ENCODE measurements around the gene IFNL4. TPM values are rescaled to one million over a fixed set of nuclear protein-coding genes. Genes with fewer than 3 reads are reported as not detected.
"Not testable (repeated sequence)": the region's sequence is repeated elsewhere in the genome, so short reads cannot be mapped to it uniquely, and the experiment has no call there.

The IFNL4 gene
- total and polyA plus RNA-seq, 2 donors (not counting 1 experiment from before 2014, with no cell fraction given) = not detected

GRCh38 chr19:39270036-39270871 lies 21.6 kb upstream of the IFNL4 start:
- H2AFZ ChIP-seq (ENCODE audit: insufficient read depth, low read depth, low read length, poor library complexity, severe bottlenecking) = no peak overlapping the region
- no peak overlapping the region for H3K9ac ChIP-seq (ENCODE audit: low read length)
- no peak overlapping the region for H3K4me3 ChIP-seq (ENCODE audit: control extremely low read depth in 1 of 5, extremely low read depth in 1 of 5, insufficient read depth in 1 of 5, low read depth in 2 of 5, low read length in 4 of 5)
- intact Hi-C loops (cut with micrococcal nuclease) = no loop called here
- H3K4me1 ChIP-seq (ENCODE audit: control insufficient read depth in 2 of 2, insufficient read depth in 2 of 2, low read length in 2 of 2) = no peaks in the 10 kb centered on the region
- POLR2A ChIA-PET = no interaction called here
- H3K9me3 ChIP-seq (ENCODE audit: control extremely low read depth in 1 of 3, control insufficient read depth in 2 of 3, insufficient read depth in 1 of 3, low read length in 2 of 3) = no peaks in the 10 kb centered on the region
- 98% methylated on average over 4 of the region's 9 CpGs for WGBS (ENCODE audit: insufficient coverage)
- no peaks in the 10 kb centered on the region for H3K36me3 ChIP-seq (replicated peaks in 1 of 2; ENCODE audit: control extremely low read depth in 1 of 2, control insufficient read depth in 1 of 2, extremely low read depth in 1 of 2, insufficient read depth in 2 of 2, low read length in 1 of 2)
- no peak overlapping the region for H3K4me2 ChIP-seq (replicated peaks; ENCODE audit: low read depth, low read length, poor library complexity, severe bottlenecking)
- peaks cover 0 to 11% (median 2%) of the 10 kb centered on the region in 4 experiments for H3K27me3 ChIP-seq (replicated peaks in 1 of 4; ENCODE audit: control extremely low read depth in 1 of 4, control insufficient read depth in 3 of 4, insufficient read depth in 4 of 4, low read length in 3 of 4)
- no peaks in the 10 kb centered on the region for H3K9me3 Mint-ChIP-seq (ENCODE audit: insufficient read depth)
- H4K20me1 ChIP-seq (ENCODE audit: control insufficient read depth, insufficient read depth, low read length, poor library complexity, severe bottlenecking) = no peaks in the 10 kb centered on the region
- CTCF ChIA-PET = no interaction called here
- H3K79me2 ChIP-seq (ENCODE audit: control insufficient read depth, insufficient read depth, low read length) = no peaks in the 10 kb centered on the region
- H3K27ac Mint-ChIP-seq = no peak overlapping the region
- H3K27me3 Mint-ChIP-seq = peaks cover 15% of the 10 kb centered on the region
- TF ChIP-seq, protein P1, sequence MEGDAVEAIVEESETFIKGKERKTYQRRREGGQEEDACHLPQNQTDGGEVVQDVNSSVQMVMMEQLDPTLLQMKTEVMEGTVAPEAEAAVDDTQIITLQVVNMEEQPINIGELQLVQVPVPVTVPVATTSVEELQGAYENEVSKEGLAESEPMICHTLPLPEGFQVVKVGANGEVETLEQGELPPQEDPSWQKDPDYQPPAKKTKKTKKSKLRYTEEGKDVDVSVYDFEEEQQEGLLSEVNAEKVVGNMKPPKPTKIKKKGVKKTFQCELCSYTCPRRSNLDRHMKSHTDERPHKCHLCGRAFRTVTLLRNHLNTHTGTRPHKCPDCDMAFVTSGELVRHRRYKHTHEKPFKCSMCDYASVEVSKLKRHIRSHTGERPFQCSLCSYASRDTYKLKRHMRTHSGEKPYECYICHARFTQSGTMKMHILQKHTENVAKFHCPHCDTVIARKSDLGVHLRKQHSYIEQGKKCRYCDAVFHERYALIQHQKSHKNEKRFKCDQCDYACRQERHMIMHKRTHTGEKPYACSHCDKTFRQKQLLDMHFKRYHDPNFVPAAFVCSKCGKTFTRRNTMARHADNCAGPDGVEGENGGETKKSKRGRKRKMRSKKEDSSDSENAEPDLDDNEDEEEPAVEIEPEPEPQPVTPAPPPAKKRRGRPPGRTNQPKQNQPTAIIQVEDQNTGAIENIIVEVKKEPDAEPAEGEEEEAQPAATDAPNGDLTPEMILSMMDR (IDR thresholded peaks at IDR 0.05) = no peak
- no peak for TF ChIP-seq EZH2 (IDR thresholded peaks at IDR 0.05; ENCODE audit: borderline replicate concordance, insufficient read depth, low read depth, low read length, poor library complexity, severe bottlenecking)
- no peak overlapping the region for H3K27ac ChIP-seq (ENCODE audit: low read length in 2 of 2)
- H3K4me3 Mint-ChIP-seq = no peak overlapping the region
- ATAC-seq (ENCODE audit: low read depth) (no peak), DNase-seq (no peak)
- H3K4me1 Mint-ChIP-seq = no peaks in the 10 kb centered on the region

DNA sequence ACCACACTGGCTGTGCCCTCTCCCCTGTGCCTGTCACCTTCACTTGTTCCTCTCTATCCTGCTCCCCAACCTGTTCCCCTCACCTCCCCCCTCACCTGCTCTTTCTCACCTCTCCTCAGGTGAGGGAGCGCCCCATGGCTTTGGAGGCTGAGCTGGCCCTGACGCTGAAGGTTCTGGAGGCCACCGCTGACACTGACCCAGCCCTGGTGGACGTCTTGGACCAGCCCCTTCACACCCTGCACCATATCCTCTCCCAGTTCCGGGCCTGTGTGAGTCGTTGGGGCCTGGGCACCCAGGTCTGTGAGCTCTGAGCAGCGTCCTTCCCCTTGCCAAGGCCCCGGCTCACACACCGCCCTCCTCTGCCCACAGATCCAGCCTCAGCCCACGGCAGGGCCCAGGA lies 20.7 kb upstream of the IFNL4 start:
- H3K27ac ChIP-seq (ENCODE audit: low read length in 2 of 2); H3K36me3 ChIP-seq (replicated peaks in 1 of 2; ENCODE audit: control extremely low read depth in 1 of 2, control insufficient read depth in 1 of 2, extremely low read depth in 1 of 2, insufficient read depth in 2 of 2, low read length in 1 of 2); DNase-seq; H3K9me3 Mint-ChIP-seq (ENCODE audit: insufficient read depth); H2AFZ ChIP-seq (ENCODE audit: insufficient read depth, low read depth, low read length, poor library complexity, severe bottlenecking); H3K4me1 Mint-ChIP-seq; H4K20me1 ChIP-seq (ENCODE audit: control insufficient read depth, insufficient read depth, low read length, poor library complexity, severe bottlenecking); H3K4me3 ChIP-seq (ENCODE audit: control extremely low read depth in 1 of 5, extremely low read depth in 1 of 5, insufficient read depth in 1 of 5, low read depth in 2 of 5, low read length in 4 of 5); H3K4me2 ChIP-seq (replicated peaks; ENCODE audit: low read depth, low read length, poor library complexity, severe bottlenecking); H3K9me3 ChIP-seq (ENCODE audit: control extremely low read depth in 1 of 3, control insufficient read depth in 2 of 3, insufficient read depth in 1 of 3, low read length in 2 of 3); ATAC-seq (ENCODE audit: low read depth); H3K27ac Mint-ChIP-seq; CTCF ChIA-PET; H3K4me1 ChIP-seq (ENCODE audit: control insufficient read depth in 2 of 2, insufficient read depth in 2 of 2, low read length in 2 of 2); H3K79me2 ChIP-seq (ENCODE audit: control insufficient read depth, insufficient read depth, low read length); intact Hi-C loops (cut with micrococcal nuclease); H3K9ac ChIP-seq (ENCODE audit: low read length); H3K4me3 Mint-ChIP-seq; POLR2A ChIA-PET: not testable (repeated sequence)
- peaks cover 15% of the 10 kb centered on the region for H3K27me3 Mint-ChIP-seq
- peaks cover 0 to 16% (median 5%) of the 10 kb centered on the region in 4 experiments for H3K27me3 ChIP-seq (replicated peaks in 1 of 4; ENCODE audit: control extremely low read depth in 1 of 4, control insufficient read depth in 3 of 4, insufficient read depth in 4 of 4, low read length in 3 of 4)
- WGBS (ENCODE audit: insufficient coverage) = 79% methylated on average over 3 of the region's 10 CpGs

GRCh38 chr19:39268531-39269223 lies 20.0 kb upstream of the IFNL4 start:
- H4K20me1 ChIP-seq (ENCODE audit: control insufficient read depth, insufficient read depth, low read length, poor library complexity, severe bottlenecking); H3K79me2 ChIP-seq (ENCODE audit: control insufficient read depth, insufficient read depth, low read length); POLR2A ChIA-PET; H3K4me3 Mint-ChIP-seq; H3K4me1 ChIP-seq (ENCODE audit: control insufficient read depth in 2 of 2, insufficient read depth in 2 of 2, low read length in 2 of 2); H2AFZ ChIP-seq (ENCODE audit: insufficient read depth, low read depth, low read length, poor library complexity, severe bottlenecking); ATAC-seq (ENCODE audit: low read depth); H3K27ac ChIP-seq (ENCODE audit: low read length in 2 of 2); CTCF ChIA-PET; H3K4me1 Mint-ChIP-seq; H3K9me3 ChIP-seq (ENCODE audit: control extremely low read depth in 1 of 3, control insufficient read depth in 2 of 3, insufficient read depth in 1 of 3, low read length in 2 of 3); H3K9me3 Mint-ChIP-seq (ENCODE audit: insufficient read depth); H3K9ac ChIP-seq (ENCODE audit: low read length); intact Hi-C loops (cut with micrococcal nuclease); H3K4me3 ChIP-seq (ENCODE audit: control extremely low read depth in 1 of 5, extremely low read depth in 1 of 5, insufficient read depth in 1 of 5, low read depth in 2 of 5, low read length in 4 of 5); DNase-seq; H3K4me2 ChIP-seq (replicated peaks; ENCODE audit: low read depth, low read length, poor library complexity, severe bottlenecking); H3K36me3 ChIP-seq (replicated peaks in 1 of 2; ENCODE audit: control extremely low read depth in 1 of 2, control insufficient read depth in 1 of 2, extremely low read depth in 1 of 2, insufficient read depth in 2 of 2, low read length in 1 of 2); H3K27ac Mint-ChIP-seq: not testable (repeated sequence)
- H3K27me3 Mint-ChIP-seq = peaks cover 19% of the 10 kb centered on the region
- 92% methylated on average over 6 of the region's 10 CpGs for WGBS (ENCODE audit: insufficient coverage)
- H3K27me3 ChIP-seq (replicated peaks in 1 of 4; ENCODE audit: control extremely low read depth in 1 of 4, control insufficient read depth in 3 of 4, insufficient read depth in 4 of 4, low read length in 3 of 4) = peaks cover 0 to 22% (median 9%) of the 10 kb centered on the region in 4 experiments
